ENCODE measurements around the gene COQ7. TPM values are rescaled to one million over a fixed set of nuclear protein-coding genes. Genes with fewer than 3 reads are reported as not detected.

COQ7 gene
- 10 to 100 TPM; 13.6 to 14.4 TPM for total RNA-seq

GRCh38 chr16:19067349-19068236, at the start of gene COQ7:
Gene COQ7 (plus strand): TSS chr16:19067614. CDS start chr16:19067665, 51 bp downstream.

GRCh38 chr16:19113577-19114358, 46.4 kb downstream of the COQ7 start, which contains the start of gene ITPRIPL2:
Gene ITPRIPL2 (plus strand): TSS chr16:19113964. CDS start chr16:19114462, 498 bp downstream.

Other genes with a start within 250 kb of the COQ7 start
- gene SMG1, start 141.2 kb upstream of the COQ7 start, total RNA-seq = 100 to 1,000 TPM; 116 to 126 TPM
- gene TMC7, start 83.7 kb upstream of the COQ7 start, total RNA-seq = not detected
- gene ITPRIPL2, start 46.4 kb downstream of the COQ7 start, total RNA-seq = under 1 TPM; 0.65 to 0.66 TPM
- not detected for gene SYT17, start 100.6 kb downstream of the COQ7 start, total RNA-seq
- gene CLEC19A, start 218.1 kb downstream of the COQ7 start, total RNA-seq = not detected

Data from activated naive CD4-positive, alpha-beta T cell treated with anti-CD3 and anti-CD28 coated beads, Interleukin-2, amount 10 ng/mL, durations not matched to agents 5 hours and 36 hours (primary cell).